SK-N-SH treated with all-trans-retinoic acid at 6 μM for 48 hours (cell line): ENCODE measurements around the gene XPO6.

ENCODE experiments used
- ATAC-seq: fragments of 200-7000 bp; cut with Tn5 transposase; 3 replicates; pipeline ENCODE4 v1.9.1; 2020; ENCODE audit warnings: mild to moderate bottlenecking, moderate library complexity
- ARNTL ChIP-seq: fragments of 450-650 bp; formaldehyde crosslinking; IDR thresholded peaks from 2 replicates; pipeline ENCODE4 v1.5.0; 2020; ENCODE audit warnings: low read depth, mild to moderate bottlenecking, moderate library complexity, borderline replicate concordance
- BACH2 ChIP-seq: fragments of 250-450 bp; sonication (Bioruptor Pico); IDR thresholded peaks from 2 replicates; pipeline ENCODE4 v1.9.0; 2021; ENCODE audit warnings: mild to moderate bottlenecking, borderline replicate concordance
- CSDC2 ChIP-seq: fragments of 250-450 bp; sonication (Bioruptor Pico); IDR thresholded peaks from 2 replicates; pipeline ENCODE4 v1.5.0; 2020; ENCODE audit warnings: mild to moderate bottlenecking, moderate library complexity
- ESRRG ChIP-seq: fragments of 250-450 bp; sonication (Bioruptor Pico); IDR thresholded peaks from 2 replicates; pipeline ENCODE4 v1.6.1; 2021; ENCODE audit warnings: mild to moderate bottlenecking
- GLIS3 ChIP-seq: fragments of 250-450 bp; sonication (Bioruptor Pico); IDR thresholded peaks from 2 replicates; pipeline ENCODE4 v1.5.0; 2020; ENCODE audit warnings: mild to moderate bottlenecking, moderate library complexity
- ISL1 ChIP-seq: fragments of 250-450 bp; sonication (Bioruptor Pico); IDR thresholded peaks from 2 replicates; pipeline ENCODE4 v2.1.2; 2022; ENCODE audit warnings: mild to moderate bottlenecking, moderate library complexity
- OSR1 ChIP-seq: fragments of 250-450 bp; sonication (Bioruptor Pico); IDR thresholded peaks from 2 replicates; pipeline ENCODE4 v1.8.0; 2022; ENCODE audit warnings: moderate library complexity, mild to moderate bottlenecking, inconsistent platforms
- PPARA ChIP-seq: fragments of 250-450 bp; sonication (Bioruptor Pico); IDR thresholded peaks from 2 replicates; pipeline ENCODE4 v1.5.0; 2020; ENCODE audit warnings: mild to moderate bottlenecking, borderline replicate concordance
- RARB ChIP-seq: fragments of 250-450 bp; sonication (Bioruptor Pico); IDR thresholded peaks from 2 replicates; pipeline ENCODE4 v1.8.0; 2021; ENCODE audit warnings: mild to moderate bottlenecking, moderate library complexity
- SNAI2 ChIP-seq: fragments of 250-450 bp; sonication (Bioruptor Pico); IDR thresholded peaks from 2 replicates; pipeline ENCODE4 v1.5.0; 2020; ENCODE audit warnings: mild to moderate bottlenecking, moderate library complexity
- TCF4 ChIP-seq: fragments of 250-450 bp; sonication (Bioruptor Pico); IDR thresholded peaks from 2 replicates; pipeline ENCODE4 v1.8.0; 2021; ENCODE audit warnings: mild to moderate bottlenecking, moderate library complexity, borderline replicate concordance
- ZFP3 ChIP-seq: fragments of 250-450 bp; sonication (Bioruptor Pico); IDR thresholded peaks from 2 replicates; pipeline ENCODE4 v1.5.0; 2020; ENCODE audit warnings: mild to moderate bottlenecking, moderate library complexity
- ZFP30 ChIP-seq: fragments of 450-650 bp; formaldehyde crosslinking; IDR thresholded peaks from 2 replicates; pipeline ENCODE4 v1.5.0; 2022; ENCODE audit warnings: mild to moderate bottlenecking, moderate library complexity
- ZNF70 ChIP-seq: fragments of 450-650 bp; formaldehyde crosslinking; IDR thresholded peaks from 2 replicates; pipeline ENCODE4 v1.5.0; 2020; ENCODE audit warnings: mild to moderate bottlenecking, moderate library complexity
- ZNF8 ChIP-seq: fragments of 450-650 bp; formaldehyde crosslinking; IDR thresholded peaks from 2 replicates; pipeline ENCODE4 v1.5.0; 2020; ENCODE audit warnings: mild to moderate bottlenecking, moderate library complexity
- TF ChIP-seq, protein P1 (sequence below): fragments of 250-450 bp; sonication (Bioruptor Pico); IDR thresholded peaks from 2 replicates; pipeline ENCODE4 v1.5.1; 2020; ENCODE audit warnings: low read depth, mild to moderate bottlenecking, moderate library complexity
- TF ChIP-seq, protein P2 (sequence below): fragments of 250-450 bp; sonication (Bioruptor Pico); IDR thresholded peaks from 2 replicates; pipeline ENCODE4 v1.5.1; 2021; ENCODE audit warnings: mild to moderate bottlenecking, moderate library complexity
- TF ChIP-seq, protein P3 (sequence below): fragments of 250-450 bp; sonication (Bioruptor Pico); IDR thresholded peaks from 2 replicates; pipeline ENCODE4 v1.8.0; 2021; ENCODE audit warnings: low read depth, mild to moderate bottlenecking, moderate library complexity, borderline replicate concordance
- TF ChIP-seq, protein P4 (sequence below): fragments of 250-450 bp; sonication (Bioruptor Pico); IDR thresholded peaks from 2 replicates; pipeline ENCODE4 v1.5.0; 2020; ENCODE audit warnings: mild to moderate bottlenecking, moderate library complexity
- TF ChIP-seq, protein P5 (sequence below): fragments of 250-450 bp; sonication (Bioruptor Pico); IDR thresholded peaks from 2 replicates; pipeline ENCODE4 v1.8.0; 2020; ENCODE audit warnings: mild to moderate bottlenecking, moderate library complexity, borderline replicate concordance

Gene XPO6

DNA sequence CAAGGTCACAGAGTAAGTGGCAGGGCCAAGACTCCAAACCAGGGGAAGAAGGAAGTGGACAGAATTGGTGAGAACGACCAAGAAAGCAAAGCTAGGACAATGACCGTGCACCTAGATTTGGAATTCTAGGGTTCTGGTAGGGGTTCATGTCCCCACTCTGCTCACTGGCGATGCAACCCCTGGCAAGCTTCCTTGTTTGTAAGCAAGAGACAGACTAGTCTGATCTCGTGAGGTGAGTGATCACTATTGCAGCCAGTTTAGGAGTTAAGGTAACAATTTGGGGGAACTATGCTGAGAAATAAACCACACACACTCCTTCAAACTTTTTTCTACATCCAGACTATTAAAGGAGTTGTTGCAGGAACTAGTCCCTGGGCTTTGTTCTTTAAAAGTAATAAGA, 48.1 kb downstream of the XPO6 start:
- TF ChIP-seq, protein P1, sequence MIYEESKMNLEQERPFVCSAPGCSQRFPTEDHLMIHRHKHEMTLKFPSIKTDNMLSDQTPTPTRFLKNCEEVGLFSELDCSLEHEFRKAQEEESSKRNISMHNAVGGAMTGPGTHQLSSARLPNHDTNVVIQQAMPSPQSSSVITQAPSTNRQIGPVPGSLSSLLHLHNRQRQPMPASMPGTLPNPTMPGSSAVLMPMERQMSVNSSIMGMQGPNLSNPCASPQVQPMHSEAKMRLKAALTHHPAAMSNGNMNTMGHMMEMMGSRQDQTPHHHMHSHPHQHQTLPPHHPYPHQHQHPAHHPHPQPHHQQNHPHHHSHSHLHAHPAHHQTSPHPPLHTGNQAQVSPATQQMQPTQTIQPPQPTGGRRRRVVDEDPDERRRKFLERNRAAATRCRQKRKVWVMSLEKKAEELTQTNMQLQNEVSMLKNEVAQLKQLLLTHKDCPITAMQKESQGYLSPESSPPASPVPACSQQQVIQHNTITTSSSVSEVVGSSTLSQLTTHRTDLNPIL = no peak
- TF ChIP-seq BACH2 (no peak), CSDC2 (CRISPR knock-in tag) (no peak), ZNF8 (CRISPR knock-in tag) (no peak), PPARA (no peak), OSR1 (CRISPR knock-in tag) (no peak), SNAI2 (CRISPR knock-in tag) (no peak), TCF4 (CRISPR knock-in tag) (no peak), ISL1 (no peak)
- TF ChIP-seq, protein P2, sequence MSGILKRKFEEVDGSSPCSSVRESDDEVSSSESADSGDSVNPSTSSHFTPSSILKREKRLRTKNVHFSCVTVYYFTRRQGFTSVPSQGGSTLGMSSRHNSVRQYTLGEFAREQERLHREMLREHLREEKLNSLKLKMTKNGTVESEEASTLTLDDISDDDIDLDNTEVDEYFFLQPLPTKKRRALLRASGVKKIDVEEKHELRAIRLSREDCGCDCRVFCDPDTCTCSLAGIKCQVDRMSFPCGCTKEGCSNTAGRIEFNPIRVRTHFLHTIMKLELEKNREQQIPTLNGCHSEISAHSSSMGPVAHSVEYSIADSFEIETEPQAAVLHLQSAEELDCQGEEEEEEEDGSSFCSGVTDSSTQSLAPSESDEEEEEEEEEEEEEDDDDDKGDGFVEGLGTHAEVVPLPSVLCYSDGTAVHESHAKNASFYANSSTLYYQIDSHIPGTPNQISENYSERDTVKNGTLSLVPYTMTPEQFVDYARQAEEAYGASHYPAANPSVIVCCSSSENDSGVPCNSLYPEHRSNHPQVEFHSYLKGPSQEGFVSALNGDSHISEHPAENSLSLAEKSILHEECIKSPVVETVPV (CRISPR knock-in tag) = no peak
- ATAC-seq = no peak

DNA sequence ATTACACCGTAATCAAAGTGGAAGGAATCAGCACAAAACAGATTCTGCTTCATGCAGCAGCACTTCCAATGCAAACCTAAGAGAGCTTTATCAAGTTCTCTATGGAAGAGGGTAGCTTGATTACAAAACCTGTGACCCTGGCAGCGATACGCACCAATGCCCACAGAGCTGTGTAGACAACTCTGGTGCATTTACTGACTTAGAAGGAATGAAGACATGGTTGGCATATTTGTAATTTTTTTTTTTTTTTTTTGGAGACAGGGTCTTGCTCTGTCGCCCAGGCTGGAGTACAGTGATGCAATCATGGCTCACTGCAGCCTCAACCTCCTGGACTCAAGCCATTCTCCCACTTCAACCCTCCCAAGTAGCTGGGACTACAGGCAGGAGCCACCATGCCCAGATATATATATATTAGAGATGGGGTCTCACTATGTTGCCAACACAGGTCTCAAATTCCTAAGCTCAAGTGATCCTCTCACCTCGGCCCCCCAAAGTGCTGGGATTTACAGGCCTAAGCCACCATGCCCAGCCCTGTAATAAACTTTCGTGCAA, 49.4 kb downstream of the XPO6 start:
- ATAC-seq = no peak
- TF ChIP-seq SNAI2 (CRISPR knock-in tag) (no peak), TCF4 (CRISPR knock-in tag) (no peak), ARNTL (CRISPR knock-in tag) (no peak), ZFP30 (CRISPR knock-in tag) (no peak), GLIS3 (CRISPR knock-in tag) (no peak), BACH2 (no peak)
- TF ChIP-seq, protein P2 (CRISPR knock-in tag) = no peak
- TF ChIP-seq, protein P1 = no peak

DNA sequence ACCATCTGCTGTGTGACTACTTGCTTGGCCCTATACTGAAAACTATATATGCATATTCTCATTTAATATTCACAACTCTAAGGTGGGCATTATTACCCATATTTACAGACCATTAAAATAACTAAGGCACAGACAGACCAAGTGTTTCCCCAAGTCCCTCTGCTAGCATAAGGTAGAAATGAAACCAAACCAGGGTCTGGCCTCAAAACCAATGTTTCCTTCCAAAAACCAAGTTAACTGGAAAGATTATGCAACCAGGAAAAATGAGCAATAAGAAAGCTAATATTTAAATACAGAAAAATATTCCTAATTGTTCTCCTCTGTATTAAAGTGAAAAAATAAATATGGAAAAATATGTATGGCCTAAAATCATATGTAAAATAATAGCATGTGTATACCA, 50.1 kb downstream of the XPO6 start:
- TF ChIP-seq ISL1 = no peak
- TF ChIP-seq, protein P3, sequence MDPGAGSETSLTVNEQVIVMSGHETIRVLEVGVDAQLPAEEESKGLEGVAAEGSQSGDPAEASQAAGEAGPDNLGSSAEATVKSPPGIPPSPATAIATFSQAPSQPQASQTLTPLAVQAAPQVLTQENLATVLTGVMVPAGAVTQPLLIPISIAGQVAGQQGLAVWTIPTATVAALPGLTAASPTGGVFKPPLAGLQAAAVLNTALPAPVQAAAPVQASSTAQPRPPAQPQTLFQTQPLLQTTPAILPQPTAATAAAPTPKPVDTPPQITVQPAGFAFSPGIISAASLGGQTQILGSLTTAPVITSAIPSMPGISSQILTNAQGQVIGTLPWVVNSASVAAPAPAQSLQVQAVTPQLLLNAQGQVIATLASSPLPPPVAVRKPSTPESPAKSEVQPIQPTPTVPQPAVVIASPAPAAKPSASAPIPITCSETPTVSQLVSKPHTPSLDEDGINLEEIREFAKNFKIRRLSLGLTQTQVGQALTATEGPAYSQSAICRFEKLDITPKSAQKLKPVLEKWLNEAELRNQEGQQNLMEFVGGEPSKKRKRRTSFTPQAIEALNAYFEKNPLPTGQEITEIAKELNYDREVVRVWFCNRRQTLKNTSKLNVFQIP (CRISPR knock-in tag) = no peak
- TF ChIP-seq, all 23 proteins: peak for 0
- no peak for ATAC-seq

DNA sequence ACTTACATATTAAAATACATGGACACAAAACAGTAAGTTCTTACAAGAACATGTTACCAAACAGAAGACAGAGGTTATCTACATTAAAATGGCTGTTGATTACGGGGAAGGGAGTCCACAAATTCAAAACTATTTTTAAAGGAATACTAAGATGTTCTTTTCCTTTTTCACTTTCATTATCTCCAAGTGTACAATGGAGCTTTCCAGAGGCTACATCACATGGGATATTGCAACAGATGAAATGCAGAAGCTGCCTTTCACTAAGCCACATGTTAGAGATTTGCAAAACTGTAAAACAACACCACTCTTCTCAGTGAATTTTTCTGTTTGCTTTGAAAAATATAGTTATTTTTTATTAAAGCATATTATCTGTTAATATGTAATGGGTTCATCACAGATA, 53.6 kb downstream of the XPO6 start:
- ATAC-seq = no peak
- TF ChIP-seq, protein P4, sequence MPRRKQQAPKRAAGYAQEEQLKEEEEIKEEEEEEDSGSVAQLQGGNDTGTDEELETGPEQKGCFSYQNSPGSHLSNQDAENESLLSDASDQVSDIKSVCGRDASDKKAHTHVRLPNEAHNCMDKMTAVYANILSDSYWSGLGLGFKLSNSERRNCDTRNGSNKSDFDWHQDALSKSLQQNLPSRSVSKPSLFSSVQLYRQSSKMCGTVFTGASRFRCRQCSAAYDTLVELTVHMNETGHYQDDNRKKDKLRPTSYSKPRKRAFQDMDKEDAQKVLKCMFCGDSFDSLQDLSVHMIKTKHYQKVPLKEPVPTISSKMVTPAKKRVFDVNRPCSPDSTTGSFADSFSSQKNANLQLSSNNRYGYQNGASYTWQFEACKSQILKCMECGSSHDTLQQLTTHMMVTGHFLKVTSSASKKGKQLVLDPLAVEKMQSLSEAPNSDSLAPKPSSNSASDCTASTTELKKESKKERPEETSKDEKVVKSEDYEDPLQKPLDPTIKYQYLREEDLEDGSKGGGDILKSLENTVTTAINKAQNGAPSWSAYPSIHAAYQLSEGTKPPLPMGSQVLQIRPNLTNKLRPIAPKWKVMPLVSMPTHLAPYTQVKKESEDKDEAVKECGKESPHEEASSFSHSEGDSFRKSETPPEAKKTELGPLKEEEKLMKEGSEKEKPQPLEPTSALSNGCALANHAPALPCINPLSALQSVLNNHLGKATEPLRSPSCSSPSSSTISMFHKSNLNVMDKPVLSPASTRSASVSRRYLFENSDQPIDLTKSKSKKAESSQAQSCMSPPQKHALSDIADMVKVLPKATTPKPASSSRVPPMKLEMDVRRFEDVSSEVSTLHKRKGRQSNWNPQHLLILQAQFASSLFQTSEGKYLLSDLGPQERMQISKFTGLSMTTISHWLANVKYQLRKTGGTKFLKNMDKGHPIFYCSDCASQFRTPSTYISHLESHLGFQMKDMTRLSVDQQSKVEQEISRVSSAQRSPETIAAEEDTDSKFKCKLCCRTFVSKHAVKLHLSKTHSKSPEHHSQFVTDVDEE (CRISPR knock-in tag) = no peak
- TF ChIP-seq ISL1 = no peak
- TF ChIP-seq PPARA = no peak
- TF ChIP-seq, protein P3 (CRISPR knock-in tag) = no peak
- TF ChIP-seq ESRRG = no peak
- TF ChIP-seq ZFP30 (CRISPR knock-in tag) = no peak
- no peak for TF ChIP-seq ZNF70
- no peak for TF ChIP-seq BACH2
- TF ChIP-seq ZFP3 = no peak
- no peak for TF ChIP-seq CSDC2 (CRISPR knock-in tag)
- no peak for TF ChIP-seq ARNTL (CRISPR knock-in tag)
- TF ChIP-seq, protein P1 = no peak
- TF ChIP-seq ZNF8 (CRISPR knock-in tag) = no peak
- TF ChIP-seq RARB (CRISPR knock-in tag) = no peak
- TF ChIP-seq, protein P5, sequence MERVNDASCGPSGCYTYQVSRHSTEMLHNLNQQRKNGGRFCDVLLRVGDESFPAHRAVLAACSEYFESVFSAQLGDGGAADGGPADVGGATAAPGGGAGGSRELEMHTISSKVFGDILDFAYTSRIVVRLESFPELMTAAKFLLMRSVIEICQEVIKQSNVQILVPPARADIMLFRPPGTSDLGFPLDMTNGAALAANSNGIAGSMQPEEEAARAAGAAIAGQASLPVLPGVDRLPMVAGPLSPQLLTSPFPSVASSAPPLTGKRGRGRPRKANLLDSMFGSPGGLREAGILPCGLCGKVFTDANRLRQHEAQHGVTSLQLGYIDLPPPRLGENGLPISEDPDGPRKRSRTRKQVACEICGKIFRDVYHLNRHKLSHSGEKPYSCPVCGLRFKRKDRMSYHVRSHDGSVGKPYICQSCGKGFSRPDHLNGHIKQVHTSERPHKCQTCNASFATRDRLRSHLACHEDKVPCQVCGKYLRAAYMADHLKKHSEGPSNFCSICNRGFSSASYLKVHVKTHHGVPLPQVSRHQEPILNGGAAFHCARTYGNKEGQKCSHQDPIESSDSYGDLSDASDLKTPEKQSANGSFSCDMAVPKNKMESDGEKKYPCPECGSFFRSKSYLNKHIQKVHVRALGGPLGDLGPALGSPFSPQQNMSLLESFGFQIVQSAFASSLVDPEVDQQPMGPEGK = no peak
